ENCODE results near the gene DHRS9.

- TF ChIP-seq GLIS3 (CRISPR knock-in tag; IDR thresholded peaks at IDR 0.05): no peak
- TF ChIP-seq TCF4 (CRISPR knock-in tag; IDR thresholded peaks at IDR 0.05; ENCODE audit: borderline replicate concordance): no peak
- TF ChIP-seq CREB5 (CRISPR knock-in tag; IDR thresholded peaks at IDR 0.05; ENCODE audit: low read depth): no peak
- TF ChIP-seq, protein P1, sequence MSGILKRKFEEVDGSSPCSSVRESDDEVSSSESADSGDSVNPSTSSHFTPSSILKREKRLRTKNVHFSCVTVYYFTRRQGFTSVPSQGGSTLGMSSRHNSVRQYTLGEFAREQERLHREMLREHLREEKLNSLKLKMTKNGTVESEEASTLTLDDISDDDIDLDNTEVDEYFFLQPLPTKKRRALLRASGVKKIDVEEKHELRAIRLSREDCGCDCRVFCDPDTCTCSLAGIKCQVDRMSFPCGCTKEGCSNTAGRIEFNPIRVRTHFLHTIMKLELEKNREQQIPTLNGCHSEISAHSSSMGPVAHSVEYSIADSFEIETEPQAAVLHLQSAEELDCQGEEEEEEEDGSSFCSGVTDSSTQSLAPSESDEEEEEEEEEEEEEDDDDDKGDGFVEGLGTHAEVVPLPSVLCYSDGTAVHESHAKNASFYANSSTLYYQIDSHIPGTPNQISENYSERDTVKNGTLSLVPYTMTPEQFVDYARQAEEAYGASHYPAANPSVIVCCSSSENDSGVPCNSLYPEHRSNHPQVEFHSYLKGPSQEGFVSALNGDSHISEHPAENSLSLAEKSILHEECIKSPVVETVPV (CRISPR knock-in tag; IDR thresholded peaks at IDR 0.05): no peak
- TF ChIP-seq ARNTL (CRISPR knock-in tag; IDR thresholded peaks at IDR 0.05; ENCODE audit: borderline replicate concordance, low read depth): no peak
- TF ChIP-seq ZFP3 (CRISPR knock-in tag; IDR thresholded peaks at IDR 0.05): no peak
- TF ChIP-seq ZC3H10 (CRISPR knock-in tag; IDR thresholded peaks at IDR 0.05): no peak
- TF ChIP-seq BACH2 (CRISPR knock-in tag; IDR thresholded peaks at IDR 0.05; ENCODE audit: borderline replicate concordance): no peak
- TF ChIP-seq RARB (CRISPR knock-in tag; IDR thresholded peaks at IDR 0.05): no peak
- no peak for TF ChIP-seq CSDC2 (CRISPR knock-in tag; IDR thresholded peaks at IDR 0.05)
- TF ChIP-seq SNAI2 (CRISPR knock-in tag; IDR thresholded peaks at IDR 0.05): no peak
These were observed 3.9 kb upstream of the DHRS9 start for GRCh38 chr2:169065422-169065821.

Measured in SK-N-SH treated with all-trans-retinoic acid at 6 μM for 48 hours (cell line).